MV-4-11 (cell line): Measurements from ENCODE around the gene PHKG2.

Experiments
- DNase-seq: peaks from one replicate; lab custom pipeline; 2025; lab: John Stamatoyannopoulos, UW

The PHKG2 gene

DNA sequence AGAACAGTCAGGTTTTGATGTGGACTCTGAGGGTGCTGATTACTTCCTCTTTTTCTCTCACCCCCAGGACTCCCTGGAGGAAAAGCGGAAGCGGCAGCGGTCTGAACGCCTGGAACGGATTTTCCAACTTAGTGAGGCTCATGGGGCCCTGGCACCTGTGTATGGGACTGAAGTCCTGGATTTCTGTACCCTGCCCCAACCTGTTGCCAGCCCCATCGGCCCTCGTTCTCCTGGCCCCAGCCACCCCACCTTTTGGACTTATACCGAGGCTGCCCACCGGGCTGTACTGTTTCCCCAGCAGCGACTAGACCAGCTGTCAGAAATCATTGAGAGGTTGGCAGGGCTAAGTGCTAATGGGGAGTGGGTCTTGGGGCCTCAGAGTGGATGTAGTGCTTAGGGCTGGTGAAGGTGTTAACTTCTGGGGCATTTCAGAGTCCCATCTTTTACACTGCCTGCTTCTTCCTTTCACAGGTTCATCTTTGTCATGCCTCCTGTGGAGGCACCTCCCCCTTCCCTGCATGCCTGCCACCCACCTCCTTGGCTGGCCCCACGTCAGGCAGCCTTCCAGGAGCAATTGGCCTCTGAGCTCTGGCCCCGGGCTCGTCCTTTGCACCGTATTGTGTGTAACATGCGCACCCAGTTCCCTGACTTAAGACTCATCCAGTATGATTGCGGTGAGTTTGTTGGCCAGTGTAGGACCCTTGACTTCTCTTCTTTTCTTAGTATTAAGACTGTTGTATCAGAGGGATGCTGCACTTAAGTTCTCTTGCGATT is 19.1 kb upstream of the PHKG2 start:
- peak; percentile 72 for DNase-seq

DNA sequence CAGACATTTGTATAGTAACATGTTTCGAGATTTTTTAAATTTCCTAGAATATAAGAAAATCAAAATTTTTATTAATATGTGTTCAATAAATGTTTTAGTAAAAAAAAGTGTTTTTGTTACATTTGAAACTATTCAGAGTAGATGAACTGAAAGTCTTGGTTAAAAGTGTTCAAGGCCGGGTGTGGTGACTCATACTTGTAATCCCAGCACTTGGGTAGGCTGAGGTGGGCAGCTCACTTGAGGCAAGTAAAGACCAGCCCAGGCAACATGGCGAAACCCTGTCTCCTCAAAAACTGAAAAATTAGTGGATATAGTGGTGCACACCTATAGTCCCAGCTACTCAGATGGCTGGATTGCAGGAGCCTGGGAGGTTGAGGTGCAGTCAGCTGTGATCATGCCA is 16.8 kb upstream of the PHKG2 start:
- DNase-seq = peak; percentile 14

DNA sequence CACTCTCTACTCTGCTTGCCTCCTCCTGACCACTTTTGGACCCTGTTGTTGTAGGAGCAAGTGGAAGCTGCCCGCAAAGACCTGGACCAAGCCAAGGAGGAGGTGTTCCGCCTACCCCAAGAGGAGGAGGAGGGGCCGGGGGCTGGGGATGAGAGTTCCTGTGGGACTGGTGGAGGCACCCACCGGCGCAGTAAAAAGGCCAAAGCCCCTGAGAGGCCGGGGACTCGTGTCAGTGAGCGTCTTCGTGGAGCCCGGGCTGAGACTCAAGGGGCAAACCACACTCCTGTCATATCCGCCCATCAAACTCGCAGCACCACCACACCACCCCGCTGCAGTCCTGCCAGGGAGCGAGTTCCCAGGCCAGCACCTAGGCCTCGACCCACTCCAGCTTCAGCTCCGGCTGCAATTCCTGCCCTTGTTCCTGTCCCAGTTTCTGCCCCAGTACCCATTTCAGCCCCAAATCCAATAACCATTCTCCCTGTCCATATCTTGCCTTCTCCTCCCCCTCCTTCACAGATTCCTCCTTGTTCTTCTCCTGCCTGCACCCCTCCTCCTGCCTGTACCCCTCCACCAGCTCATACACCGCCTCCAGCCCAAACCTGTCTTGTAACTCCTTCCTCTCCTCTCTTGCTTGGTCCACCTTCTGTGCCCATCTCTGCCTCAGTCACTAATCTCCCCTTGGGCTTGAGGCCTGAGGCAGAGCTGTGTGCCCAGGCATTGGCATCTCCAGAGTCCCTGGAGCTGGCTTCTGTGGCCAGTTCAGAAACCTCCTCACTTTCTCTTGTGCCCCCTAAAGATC is 11.0 kb upstream of the PHKG2 start:
- DNase-seq = no peak

DNA sequence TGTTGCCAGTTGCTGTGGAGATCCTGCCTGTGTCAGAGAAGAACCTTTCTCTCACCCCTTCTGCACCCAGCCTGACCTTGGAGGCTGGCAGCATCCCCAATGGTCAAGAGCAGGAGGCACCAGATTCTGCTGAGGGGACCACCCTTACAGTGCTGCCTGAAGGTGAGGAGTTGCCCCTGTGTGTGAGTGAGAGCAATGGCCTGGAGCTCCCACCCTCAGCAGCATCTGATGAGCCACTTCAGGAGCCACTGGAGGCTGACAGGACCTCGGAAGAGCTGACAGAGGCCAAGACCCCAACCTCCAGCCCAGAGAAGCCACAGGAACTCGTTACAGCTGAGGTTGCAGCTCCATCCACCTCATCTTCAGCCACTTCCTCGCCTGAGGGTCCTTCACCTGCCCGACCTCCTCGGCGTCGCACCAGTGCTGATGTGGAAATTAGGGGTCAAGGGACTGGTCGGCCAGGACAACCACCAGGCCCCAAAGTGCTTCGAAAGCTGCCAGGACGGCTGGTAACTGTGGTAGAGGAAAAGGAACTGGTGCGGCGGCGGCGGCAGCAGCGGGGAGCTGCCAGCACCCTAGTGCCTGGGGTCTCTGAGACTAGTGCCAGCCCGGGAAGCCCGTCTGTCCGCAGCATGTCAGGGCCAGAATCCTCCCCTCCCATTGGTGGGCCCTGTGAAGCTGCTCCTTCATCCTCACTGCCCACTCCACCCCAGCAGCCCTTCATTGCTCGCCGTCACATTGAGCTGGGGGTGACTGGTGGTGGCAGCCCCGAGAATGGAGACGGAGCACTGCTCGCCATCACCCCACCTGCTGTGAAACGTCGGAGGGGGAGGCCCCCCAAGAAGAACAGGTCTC is 10.2 kb upstream of the PHKG2 start:
- DNase-seq = no peak

DNA sequence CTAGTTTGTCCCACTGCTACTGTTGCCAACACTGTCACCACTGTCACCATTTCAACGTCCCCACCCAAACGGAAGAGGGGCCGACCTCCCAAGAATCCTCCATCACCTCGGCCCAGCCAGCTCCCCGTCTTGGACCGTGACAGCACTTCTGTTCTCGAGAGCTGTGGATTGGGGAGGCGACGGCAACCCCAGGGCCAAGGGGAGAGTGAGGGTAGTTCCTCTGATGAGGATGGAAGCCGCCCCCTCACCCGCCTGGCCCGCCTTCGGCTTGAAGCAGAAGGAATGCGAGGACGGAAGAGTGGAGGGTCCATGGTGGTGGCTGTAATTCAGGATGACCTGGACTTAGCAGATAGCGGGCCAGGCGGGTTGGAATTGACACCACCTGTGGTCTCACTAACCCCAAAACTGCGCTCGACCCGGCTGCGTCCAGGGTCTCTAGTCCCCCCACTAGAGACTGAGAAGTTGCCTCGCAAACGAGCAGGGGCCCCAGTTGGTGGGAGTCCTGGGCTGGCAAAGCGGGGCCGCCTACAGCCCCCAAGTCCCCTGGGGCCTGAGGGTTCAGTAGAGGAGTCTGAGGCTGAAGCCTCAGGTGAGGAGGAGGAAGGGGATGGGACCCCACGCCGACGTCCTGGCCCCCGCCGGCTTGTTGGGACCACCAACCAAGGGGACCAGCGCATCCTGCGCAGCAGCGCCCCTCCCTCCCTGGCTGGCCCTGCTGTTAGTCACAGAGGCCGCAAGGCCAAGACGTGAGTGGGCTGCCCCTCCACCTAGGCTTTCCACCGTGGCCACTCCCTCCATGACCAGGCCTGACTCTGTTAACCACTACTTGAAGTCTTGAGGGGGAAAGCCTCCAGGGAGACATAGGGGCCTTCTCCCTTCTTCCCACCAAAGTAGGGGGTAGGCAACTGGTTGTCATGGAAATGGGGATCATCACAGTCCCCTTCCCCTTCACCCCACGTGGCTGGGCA is 9.0 kb upstream of the PHKG2 start:
- no peak for DNase-seq

DNA sequence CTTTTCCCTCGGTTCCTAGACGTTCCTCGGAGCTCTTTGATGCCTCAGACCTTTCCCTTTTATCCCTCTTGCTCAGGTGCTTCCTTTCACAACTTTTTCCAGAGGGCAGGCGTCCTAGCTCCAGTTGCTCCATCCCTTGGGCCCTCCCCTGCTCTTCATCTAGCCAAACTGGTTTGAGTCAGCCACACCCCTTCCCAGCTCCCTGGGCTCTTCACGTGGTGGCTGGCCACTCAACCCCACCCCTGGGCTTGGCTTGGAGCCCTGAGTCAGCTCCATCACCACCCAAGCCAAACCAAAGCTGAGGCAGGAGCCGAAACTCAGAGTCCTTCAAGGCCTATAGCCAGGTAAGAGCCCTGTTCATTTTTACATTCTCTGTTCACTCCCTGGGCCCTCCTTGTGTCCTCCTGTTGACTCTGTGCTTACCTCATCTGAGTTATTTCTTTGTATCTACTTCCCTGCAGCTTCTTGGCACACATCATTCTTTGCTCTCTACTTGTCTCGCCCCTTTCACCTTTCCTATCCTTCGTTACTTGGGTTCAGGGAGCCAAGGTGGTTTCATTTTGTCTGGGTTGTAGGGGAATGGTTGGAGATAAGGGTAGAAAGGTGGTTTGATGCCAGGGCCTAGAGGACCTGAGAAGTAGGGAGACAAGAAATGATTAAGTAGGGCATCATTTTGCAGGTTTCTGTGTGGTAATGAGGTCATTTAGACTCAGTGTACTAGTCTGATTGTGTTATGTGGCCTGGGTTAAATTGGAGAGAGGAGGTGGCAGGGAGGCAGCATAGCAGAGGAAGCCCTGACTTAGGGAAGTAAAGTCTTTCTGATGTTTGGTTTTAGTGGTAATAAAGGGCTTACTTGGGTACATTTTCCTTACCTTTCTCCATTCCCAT is 7.6 kb upstream of the PHKG2 start:
- no peak for DNase-seq

DNA sequence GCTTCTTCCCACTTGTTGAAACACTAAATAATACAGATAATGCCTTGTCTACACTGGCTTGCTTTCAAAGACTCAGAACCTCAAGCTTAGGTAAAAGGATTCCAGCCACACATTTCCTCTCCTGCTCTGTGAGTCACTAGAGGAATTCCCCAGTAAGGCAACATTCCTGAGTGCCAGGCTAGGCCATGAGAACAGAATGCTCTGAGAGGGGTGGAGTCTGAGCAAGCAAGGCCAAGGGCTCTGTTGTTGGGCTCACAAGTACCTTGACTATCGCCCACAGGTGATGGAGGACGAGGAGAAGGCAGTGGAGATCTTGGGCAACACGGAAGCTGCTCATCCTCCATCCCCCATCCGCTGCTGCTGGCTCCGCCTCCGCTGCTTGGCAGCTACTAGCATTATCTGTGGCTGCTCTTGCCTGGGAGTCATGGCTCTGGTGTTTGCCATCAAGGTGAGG is 6.7 kb upstream of the PHKG2 start:
- DNase-seq = no peak

DNA sequence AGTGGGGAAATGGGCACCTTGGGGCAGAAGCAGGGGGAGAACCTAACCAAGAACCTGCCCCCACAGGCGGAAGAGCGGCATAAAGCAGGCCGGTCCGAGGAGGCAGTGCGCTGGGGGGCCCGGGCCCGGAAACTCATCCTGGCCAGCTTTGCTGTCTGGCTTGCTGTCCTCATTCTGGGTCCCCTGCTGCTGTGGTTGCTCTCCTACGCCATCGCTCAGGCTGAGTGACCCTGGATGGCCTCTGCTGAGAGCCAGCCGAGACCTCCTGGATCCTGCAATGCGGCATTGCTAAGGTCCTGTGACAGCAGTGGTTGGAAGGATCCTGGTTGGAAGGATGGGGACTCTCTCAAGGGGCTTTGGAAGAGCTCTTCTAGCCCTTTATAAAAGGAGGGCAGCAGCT is 4.5 kb upstream of the PHKG2 start:
- DNase-seq = no peak

DNA sequence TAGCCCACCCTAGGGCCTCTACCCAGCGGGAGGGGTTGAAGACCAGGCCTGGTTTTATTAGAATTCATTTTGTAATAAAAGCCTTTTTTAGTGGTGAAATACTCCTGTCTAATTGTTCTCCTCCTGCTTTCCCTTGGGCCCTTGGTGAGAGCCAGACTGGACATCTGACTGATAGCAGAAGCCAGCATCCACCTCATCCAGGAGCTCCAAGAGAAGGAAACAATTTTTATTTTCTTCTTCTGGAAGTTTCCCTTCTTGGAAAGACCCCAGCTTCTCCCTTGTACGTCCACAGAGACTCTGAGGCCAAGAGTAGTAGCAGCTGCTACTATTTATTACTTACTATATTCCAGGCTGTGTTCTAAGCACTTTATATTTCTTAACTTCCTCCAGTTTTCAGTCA is 4.0 kb upstream of the PHKG2 start:
- no peak for DNase-seq

DNA sequence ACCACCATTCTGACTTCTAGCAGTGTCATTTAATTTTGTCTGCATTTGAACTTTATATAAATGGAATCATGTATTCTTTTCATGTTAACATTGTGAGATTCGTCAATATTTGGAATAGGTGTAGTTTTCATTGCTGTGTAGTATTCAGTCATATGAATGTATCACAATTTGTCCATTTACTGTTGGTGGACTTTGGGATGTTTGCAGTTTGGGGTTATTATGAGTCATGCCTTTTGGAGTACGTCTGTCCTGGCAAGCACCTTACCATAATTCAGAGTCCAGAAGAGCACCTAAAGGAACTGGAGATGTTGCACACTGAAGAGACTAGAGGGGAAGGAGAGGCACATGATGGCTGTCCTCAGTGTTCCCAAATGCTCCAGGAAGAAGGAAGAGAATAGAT is 3.1 kb upstream of the PHKG2 start:
- no peak for DNase-seq

DNA sequence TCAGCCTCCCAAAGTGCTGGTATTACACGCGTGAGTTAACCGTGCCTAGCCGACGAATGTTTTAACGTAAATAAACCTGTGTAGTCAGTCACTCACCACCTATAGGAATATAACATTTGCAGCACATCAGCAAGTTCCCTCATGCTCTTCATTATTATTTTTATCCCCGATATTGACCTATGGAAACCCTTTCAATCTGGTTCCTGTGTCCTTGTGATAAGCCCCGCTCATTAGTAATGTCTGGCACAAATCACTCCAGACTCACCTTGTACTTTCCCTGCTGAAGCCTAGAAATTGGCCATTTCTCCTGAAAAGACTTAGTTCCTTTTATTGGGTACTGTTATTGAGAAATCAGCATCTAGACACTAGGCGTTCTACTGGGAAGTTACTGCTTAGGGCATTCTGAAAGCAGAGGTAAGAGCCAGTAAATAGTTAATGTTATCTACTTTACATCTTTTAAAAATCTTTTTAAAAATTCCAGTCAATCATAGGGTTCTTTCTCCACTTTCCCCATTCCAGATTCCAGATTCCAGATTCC is 1.5 kb upstream of the PHKG2 start:
- DNase-seq = peak; percentile 28

DNA sequence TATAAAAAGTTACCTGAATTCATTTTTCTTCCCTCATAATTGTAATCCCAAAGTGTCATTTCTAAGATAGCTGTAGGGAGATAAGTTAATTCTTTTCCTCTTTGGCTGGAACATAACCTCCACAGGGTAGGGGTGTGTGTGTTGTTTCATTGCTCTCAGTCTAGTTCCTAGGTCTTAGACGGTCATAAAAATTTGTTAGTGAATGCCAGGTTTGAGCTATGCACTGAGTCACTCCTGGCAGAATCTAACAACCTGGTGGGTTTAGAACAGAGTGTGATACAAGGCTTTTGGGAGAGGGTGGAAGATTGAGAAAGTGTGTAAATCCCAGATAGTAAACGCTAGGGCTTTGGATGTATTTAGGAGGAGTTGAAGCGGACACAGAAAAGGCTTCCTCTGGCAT is 894 bp upstream of the PHKG2 start:
- no peak for DNase-seq

DNA sequence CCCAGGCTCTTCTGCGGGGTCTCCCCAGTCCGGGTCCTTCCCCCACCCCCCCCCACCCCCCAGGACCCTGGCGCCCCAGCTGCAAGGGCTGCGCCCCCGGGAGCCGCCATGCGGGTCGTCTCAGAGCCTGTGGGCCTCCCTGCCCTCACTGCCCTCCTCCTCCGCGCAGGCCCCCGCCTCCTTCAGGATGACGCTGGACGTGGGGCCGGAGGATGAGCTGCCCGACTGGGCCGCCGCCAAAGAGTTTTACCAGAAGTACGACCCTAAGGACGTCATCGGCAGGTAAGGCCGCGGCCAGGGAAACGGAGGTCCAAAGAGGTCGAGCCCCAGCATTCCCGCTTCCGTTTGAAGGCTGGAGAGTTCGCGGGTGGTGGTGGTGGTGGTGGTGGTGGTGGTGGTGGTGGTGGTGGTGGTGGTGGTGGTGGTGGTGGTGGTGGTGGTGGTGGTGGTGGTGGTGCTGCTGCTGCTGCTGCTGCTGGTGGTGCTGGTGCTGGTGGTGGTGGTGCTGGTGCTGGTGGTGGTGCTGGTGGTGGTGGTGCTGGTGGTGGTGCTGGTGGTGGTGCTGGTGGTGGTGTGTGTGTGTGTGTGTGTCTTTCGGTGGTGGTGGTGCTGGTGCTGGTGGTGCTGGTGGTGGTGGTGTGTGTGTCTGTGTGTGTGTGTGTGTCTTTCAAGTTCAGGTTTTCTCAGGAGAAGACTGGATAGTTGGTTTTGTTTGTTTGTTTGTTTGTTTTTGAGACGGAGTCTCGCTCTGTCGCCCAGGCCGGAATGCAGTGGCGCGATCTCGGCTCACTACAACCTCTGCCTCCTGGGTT is 615 bp downstream of the PHKG2 start:
- no peak for DNase-seq

DNA sequence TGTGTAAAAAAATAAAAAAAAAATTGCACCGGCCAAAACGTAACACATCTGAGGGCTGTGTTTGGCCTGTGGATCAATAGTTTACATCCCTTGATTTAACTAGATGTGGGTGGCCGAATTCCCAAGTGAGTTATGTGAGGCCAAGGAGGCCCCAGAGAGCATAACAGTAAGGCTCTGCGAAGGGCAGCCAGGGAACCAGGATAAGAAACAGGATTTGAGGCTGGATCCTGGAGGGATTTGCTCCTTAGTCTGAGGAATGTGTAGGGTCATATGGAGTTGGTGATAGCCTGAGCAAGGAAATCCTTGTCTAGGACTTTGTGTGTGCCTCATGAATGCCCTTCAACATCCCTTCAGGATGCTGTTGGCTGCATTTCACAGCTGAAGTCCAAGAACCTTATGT is 2.0 kb downstream of the PHKG2 start:
- DNase-seq = no peak

DNA sequence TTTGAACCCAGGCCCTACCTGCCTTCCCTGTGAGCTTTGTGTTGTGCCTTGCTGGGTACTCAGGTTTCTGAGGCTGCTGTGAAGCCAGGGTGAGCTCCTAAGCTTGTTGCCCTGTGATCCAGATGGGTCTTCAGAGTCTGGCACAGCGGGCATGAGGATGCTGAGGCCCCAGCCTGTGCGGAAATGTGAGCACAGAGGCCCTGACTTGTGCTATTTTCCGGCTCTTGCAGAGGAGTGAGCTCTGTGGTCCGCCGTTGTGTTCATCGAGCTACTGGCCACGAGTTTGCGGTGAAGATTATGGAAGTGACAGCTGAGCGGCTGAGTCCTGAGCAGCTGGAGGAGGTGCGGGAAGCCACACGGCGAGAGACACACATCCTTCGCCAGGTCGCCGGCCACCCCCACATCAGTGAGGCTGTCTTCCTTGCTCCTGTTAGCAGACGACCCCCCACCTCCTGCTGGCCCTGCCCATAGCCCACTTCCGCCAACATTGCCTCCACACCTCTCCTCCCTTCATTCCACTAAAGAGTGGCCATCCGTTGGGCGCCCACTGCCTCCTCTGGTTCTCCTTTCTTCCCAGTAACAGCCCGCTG is 2.7 kb downstream of the PHKG2 start:
- no peak for DNase-seq

DNA sequence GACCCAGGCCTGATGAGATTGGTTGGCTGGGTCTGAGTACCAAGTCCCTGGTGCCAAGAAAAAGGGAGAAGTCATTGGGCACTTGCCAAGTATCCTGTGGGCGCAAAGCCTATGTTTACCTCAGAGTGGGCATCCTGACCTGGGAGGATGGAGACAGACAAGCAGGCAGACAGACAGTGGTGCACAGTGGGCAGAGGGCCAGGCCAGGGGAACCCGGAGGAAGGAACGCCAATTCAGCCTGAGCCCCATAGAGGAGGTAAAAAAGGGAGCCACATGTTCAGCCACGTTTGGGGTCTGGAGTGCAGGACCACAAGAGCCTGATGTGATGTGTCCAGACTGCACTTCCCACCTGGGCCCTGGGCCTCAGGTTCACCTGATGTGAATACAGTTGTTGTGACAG is 5.4 kb downstream of the PHKG2 start:
- no peak for DNase-seq

DNA sequence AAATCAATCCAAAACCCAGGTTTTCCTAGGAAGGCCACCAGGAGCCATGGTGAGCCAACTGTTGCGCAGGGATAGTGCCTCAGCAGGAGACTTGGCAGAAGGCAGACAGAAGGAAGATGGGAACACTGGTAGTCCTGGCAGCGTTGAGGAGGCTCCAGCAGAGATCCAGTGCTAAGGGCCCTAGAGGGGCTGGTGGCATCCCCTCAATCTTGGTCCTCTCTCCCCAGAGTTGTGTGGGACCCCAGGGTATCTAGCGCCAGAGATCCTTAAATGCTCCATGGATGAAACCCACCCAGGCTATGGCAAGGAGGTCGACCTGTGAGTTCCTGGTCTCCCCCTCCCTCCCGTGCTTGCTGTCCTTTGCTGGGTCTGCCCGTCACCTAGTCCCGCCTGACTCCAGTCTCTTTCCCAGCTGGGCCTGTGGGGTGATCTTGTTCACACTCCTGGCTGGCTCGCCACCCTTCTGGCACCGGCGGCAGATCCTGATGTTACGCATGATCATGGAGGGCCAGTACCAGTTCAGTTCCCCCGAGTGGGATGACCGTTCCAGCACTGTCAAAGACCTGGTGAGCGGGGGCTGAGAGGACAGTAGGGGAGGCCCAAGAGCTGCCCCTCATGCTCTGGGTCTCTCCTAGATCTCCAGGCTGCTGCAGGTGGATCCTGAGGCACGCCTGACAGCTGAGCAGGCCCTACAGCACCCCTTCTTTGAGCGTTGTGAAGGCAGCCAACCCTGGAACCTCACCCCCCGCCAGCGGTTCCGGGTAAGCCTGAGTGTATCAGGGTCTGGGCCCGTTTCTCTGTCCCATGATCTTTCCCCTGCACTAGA is 7.9 kb downstream of the PHKG2 start:
- DNase-seq = no peak

DNA sequence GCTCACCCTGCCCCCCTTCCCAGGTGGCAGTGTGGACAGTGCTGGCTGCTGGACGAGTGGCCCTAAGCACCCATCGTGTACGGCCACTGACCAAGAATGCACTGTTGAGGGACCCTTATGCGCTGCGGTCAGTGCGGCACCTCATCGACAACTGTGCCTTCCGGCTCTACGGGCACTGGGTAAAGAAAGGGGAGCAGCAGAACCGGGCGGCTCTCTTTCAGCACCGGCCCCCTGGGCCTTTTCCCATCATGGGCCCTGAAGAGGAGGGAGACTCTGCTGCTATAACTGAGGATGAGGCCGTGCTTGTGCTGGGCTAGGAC is 8.5 kb downstream of the PHKG2 start:
- DNase-seq = no peak
